ENCODE measurements around the gene RFC4.
A peak's percentile ranks its signal among the peaks of the same experiment; 100 is the strongest.

Gene RFC4

DNA sequence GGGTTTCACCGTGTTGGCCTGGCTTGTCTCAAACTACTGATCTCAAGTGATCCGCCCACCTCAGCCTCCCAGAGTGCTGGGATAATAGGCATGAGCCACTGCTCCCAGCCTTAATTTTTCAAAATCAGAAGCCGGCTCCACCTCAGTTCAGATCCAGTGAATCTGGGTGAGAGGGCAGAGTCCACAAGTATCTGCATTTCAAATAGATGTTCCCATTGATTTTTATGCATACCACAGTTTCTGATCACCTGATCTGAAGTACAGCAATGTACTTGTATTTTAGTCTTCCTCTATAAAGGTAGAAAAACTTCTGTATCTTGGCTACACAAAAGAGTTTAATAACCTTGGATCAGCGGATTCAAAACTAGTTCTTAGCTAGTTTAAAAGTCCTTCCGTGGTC lies 27.1 kb downstream of the RFC4 start:
- peaks cover 19% of the 10 kb centered on the region for H3K36me3 Mint-ChIP-seq (ENCODE audit: insufficient read depth)

DNA sequence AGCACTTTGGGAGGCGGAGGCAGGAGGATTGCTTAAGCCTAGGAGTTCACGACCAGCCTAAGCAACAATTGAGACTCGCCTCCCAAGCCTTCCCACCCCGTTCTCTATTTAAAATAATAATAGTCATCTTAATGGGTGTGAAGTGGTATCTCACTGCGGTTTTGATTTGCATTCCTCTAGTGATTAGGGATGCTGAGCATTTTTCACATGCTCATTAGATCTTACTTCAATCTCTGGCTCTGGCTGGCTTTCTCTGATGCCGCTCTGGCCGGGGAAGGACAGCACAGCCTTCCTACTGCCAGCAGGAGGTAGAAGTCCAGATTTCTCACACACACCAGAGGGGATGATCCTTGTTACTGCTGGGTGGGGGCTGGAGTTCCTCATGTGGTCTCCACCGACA lies 30.3 kb downstream of the RFC4 start:
- no peak overlapping the region for H3K4me3 Mint-ChIP-seq
- DNase-seq (ENCODE audit: low spot score in 2 of 2) (no peak), ATAC-seq (replicated peaks; ENCODE audit: extremely low read depth, poor library complexity, severe bottlenecking) (no peak)
- H3K27me3 Mint-ChIP-seq = no peaks in the 10 kb centered on the region
- no peak overlapping the region for H3K27ac Mint-ChIP-seq (ENCODE audit: low read depth)
- peaks cover 4% of the 10 kb centered on the region for H3K36me3 Mint-ChIP-seq (ENCODE audit: insufficient read depth)
- no peaks in the 10 kb centered on the region for H3K9me3 Mint-ChIP-seq
- peaks cover 13% of the 10 kb centered on the region for H3K4me1 Mint-ChIP-seq

More for the DNA sequence above, 27.1 kb downstream of the RFC4 start:
- H3K27ac Mint-ChIP-seq (ENCODE audit: low read depth) = no peak overlapping the region
- H3K9me3 Mint-ChIP-seq = no peaks in the 10 kb centered on the region
- ATAC-seq (replicated peaks; ENCODE audit: extremely low read depth, poor library complexity, severe bottlenecking) (no peak), DNase-seq (ENCODE audit: low spot score in 2 of 2) (no peak)
- peaks cover 16% of the 10 kb centered on the region for H3K4me1 Mint-ChIP-seq
- no peak overlapping the region for H3K4me3 Mint-ChIP-seq
- no peaks in the 10 kb centered on the region for H3K27me3 Mint-ChIP-seq

DNA sequence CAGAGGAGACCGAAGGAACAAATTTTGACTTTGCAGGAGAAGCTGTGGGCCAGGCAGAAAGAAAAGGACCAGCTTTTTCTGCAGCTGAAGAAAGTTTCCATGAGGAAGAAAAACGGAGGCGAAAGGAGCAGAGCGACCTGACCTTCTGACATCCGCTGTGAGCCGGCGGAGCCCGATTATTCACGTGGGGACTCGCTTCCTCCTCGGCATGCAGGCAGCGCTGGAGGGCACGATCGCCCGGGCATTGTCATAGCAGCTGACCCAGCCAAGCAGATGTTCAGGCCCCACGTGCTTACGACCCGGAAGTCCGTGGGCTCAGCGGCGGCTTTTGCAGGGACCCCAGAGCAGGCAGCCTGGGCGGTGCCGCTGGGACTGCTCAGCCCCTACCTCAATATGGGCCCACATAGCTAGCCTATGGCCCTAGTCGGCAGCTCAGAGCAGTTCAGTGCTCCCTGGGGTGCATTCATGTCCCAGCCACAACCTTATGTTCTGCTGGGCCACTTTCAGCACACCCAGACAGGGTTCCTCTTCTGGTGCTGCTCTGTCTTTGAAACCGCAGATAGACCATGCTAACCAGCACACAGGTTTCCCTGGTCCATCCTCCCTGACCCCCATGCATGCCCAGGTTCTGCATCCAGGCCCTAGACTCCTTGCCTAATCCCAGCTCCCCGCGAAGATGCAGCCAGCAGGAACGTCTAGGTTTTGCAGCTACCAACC lies 33.4 kb downstream of the RFC4 start:
- no peaks in the 10 kb centered on the region for H3K9me3 Mint-ChIP-seq
- DNase-seq (ENCODE audit: low spot score in 2 of 2) (peak; percentile 23 to 31), ATAC-seq (replicated peaks; ENCODE audit: extremely low read depth, poor library complexity, severe bottlenecking) (peak; percentile 81)
- H3K36me3 Mint-ChIP-seq (ENCODE audit: insufficient read depth) = peaks cover 4% of the 10 kb centered on the region
- peaks cover 13% of the 10 kb centered on the region for H3K4me1 Mint-ChIP-seq
- H3K27ac Mint-ChIP-seq (ENCODE audit: low read depth) = peak overlapping the region; percentile 77
- peak overlapping the region; percentile 90 for H3K4me3 Mint-ChIP-seq
- H3K27me3 Mint-ChIP-seq = no peaks in the 10 kb centered on the region

DNA sequence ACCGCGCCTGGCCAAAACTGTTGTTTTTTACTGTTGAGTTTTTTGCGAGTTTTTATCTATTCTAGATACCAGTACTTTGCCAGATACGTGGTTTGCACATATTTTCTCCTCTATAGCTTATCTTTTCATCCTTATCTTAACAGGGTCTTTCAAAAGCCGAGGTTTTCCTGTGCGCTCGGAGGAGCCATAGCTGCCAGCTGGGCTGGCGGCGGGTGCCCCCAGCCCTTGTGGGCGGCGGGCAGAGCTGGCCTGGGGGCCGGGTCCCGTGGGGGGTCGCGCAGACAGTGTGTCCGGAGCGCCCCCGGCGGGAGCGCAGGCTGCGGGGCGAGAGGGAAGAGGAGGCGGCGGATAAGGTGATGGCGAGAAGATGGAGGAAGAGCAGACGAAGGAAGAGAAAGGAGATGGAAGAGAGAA lies 34.0 kb downstream of the RFC4 start:
- Mint-ChIP-seq H3K9me3 (no peaks in the 10 kb centered on the region), H3K36me3 (ENCODE audit: insufficient read depth) (peaks cover 4% of the 10 kb centered on the region), H3K27me3 (no peaks in the 10 kb centered on the region), H3K4me3 (peak overlapping the region; percentile 90), H3K4me1 (peaks cover 13% of the 10 kb centered on the region), H3K27ac (ENCODE audit: low read depth) (peak overlapping the region; percentile 77)
- peak; percentile 30 for ATAC-seq (replicated peaks; ENCODE audit: extremely low read depth, poor library complexity, severe bottlenecking)
- no peak for DNase-seq (ENCODE audit: low spot score in 2 of 2)

DNA sequence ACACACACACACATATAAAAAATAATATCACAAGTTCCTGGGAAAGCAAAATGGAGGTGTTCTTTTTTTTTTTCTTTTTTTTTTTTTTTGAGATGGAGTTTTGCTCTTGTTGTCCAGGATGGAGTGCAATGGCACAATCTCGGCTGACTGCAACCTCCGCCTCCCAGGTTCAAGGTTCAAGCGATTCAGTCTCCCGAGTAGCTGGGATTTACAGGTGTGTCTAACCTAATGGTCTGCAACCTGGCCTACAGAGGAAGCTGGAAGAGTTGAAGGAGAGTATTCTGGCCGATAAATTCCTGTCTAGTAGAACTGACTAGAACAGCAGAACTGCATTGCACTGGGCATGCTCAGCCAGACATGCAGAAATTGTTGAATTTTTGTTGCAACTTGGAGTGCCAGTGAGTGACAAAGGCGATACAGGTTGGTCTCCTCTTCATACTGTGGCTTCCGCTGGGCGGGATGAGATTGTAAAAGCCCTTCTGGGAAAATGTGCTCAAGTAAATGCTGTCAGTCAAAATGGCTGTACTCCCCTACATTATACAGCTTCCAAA lies 45.3 kb downstream of the RFC4 start:
- DNase-seq (ENCODE audit: low spot score in 2 of 2) (no peak), ATAC-seq (replicated peaks; ENCODE audit: extremely low read depth, poor library complexity, severe bottlenecking) (no peak)
- Mint-ChIP-seq H3K27me3 (peaks cover 9% of the 10 kb centered on the region), H3K27ac (ENCODE audit: low read depth) (no peak overlapping the region), H3K36me3 (ENCODE audit: insufficient read depth) (no peaks in the 10 kb centered on the region), H3K9me3 (no peaks in the 10 kb centered on the region), H3K4me3 (no peak overlapping the region), H3K4me1 (no peaks in the 10 kb centered on the region)

DNA sequence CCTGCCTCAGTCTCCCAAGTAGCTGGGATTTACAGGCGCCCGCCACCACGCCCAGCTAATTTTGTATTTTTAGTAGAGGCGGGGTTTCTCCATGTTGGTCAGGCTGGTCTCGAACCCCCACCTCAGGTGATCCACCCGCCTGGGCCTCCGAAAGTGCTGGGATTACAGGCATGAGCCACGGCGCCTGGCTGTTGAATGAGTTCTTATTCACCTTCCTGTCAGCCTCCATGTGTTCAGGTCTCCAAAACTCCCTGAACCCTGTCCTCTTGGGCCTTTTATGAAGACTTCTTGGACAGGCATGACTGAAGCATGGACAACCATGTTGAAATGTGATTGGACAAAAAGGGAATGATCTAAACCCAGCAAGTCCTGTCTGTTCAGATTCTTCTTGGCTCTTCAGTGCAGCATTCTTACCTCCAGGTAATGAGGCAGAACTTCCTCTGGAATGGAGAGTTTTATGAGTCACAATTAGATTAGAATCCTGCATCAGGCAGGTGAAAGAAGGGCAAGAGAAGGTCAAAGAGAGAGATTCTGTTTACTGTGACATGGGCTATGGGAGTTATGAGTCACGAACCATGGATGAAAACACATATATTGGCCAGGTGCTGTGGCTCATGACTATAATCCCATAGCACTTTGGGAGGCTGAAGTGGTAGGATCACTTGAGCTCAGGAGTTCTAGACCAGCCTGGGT lies 46.0 kb downstream of the RFC4 start:
- no peaks in the 10 kb centered on the region for H3K4me1 Mint-ChIP-seq
- H3K27ac Mint-ChIP-seq (ENCODE audit: low read depth) = no peak overlapping the region
- no peaks in the 10 kb centered on the region for H3K9me3 Mint-ChIP-seq
- H3K4me3 Mint-ChIP-seq = no peak overlapping the region
- no peaks in the 10 kb centered on the region for H3K36me3 Mint-ChIP-seq (ENCODE audit: insufficient read depth)
- H3K27me3 Mint-ChIP-seq = peaks cover 9% of the 10 kb centered on the region
- DNase-seq (ENCODE audit: low spot score in 2 of 2) = no peak
- ATAC-seq (replicated peaks; ENCODE audit: extremely low read depth, poor library complexity, severe bottlenecking) = no peak

DNA sequence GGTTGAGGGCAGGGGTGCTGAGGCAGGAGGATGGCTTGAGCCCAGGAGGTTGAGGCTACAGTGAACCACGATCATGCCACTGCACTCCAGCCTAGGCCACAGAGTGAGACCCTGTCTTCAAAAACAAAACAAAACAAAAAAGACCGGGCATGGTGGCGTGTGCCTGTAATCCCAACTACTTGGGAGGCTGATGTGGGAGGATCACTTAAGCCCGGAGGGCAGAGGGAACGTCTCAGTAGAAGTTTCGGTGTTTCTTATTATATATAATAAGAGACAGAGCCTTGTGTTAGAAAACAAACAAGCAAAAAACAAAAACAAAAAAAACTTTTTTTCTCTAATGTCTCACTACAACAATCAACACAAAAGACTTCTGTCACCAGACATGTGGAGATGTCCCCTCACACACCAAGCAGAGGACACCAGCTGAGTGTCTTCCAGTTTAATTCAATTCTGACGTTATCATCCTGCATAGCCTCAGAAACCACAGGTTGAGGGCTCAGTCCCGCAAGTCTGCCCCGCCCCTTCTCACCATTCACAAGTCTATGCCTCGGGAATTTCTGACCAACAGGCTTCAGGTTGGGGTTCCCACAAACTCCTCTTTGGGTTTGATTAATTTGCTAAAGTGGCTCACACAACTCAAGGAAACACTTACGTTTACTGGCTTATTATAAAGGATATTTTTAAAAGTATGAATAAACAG lies 46.9 kb downstream of the RFC4 start:
- Mint-ChIP-seq H3K4me1 (no peaks in the 10 kb centered on the region), H3K27ac (ENCODE audit: low read depth) (no peak overlapping the region), H3K36me3 (ENCODE audit: insufficient read depth) (no peaks in the 10 kb centered on the region), H3K9me3 (no peaks in the 10 kb centered on the region), H3K27me3 (peaks cover 9% of the 10 kb centered on the region), H3K4me3 (no peak overlapping the region)
- ATAC-seq (replicated peaks; ENCODE audit: extremely low read depth, poor library complexity, severe bottlenecking) = no peak
- no peak for DNase-seq (ENCODE audit: low spot score in 2 of 2)

DNA sequence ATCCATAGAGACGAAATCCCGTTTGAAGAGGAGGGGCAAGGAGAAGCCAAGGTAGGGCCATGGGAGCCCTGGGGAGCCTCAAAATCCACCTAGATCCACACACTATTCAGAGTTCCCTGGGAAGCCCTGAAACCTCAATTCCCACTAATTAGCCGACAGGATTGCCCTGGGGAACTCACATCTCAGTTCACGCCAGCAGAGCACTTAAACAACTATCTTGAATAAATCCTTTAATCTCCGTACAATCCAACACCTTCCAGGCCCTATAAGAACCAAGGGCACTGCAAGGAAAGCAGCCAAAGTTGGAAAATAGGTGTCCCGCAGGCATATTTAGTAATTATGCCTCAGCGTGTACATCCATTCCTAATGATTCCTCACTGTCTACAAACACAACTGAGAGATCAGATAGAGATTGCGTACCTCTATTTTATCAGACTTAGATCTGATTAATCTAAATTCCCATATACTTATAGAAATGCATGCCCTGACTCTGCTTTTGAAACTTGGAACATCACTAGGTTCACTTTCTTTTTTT lies 48.5 kb downstream of the RFC4 start:
- H3K4me3 Mint-ChIP-seq = no peak overlapping the region
- no peak for DNase-seq (ENCODE audit: low spot score in 2 of 2)
- no peaks in the 10 kb centered on the region for H3K4me1 Mint-ChIP-seq
- H3K27me3 Mint-ChIP-seq = peaks cover 9% of the 10 kb centered on the region
- ATAC-seq (replicated peaks; ENCODE audit: extremely low read depth, poor library complexity, severe bottlenecking) = no peak
- no peaks in the 10 kb centered on the region for H3K36me3 Mint-ChIP-seq (ENCODE audit: insufficient read depth)
- H3K9me3 Mint-ChIP-seq = no peaks in the 10 kb centered on the region
- H3K27ac Mint-ChIP-seq (ENCODE audit: low read depth) = no peak overlapping the region

DNA sequence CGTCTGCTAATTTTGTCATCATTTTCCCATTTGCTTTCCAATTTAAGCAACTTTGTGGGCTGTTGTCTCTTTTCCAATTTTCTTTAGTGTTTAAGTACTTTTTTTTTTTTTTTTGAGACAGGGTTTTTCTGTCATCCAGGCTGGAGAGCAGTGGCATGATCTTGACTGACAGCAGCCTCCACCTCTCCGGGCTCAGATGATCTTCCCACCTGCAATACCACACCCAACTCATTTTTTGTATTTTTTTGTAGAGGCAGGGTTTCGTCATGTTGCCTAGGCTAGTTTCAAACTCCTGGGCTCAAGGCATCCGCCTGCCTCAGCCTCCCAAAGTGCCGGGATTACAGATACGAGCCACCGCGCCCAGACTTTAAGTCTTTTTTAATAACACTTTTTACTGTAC lies 49.1 kb downstream of the RFC4 start:
- Mint-ChIP-seq H3K36me3 (ENCODE audit: insufficient read depth) (no peaks in the 10 kb centered on the region), H3K27me3 (peaks cover 9% of the 10 kb centered on the region), H3K4me1 (no peaks in the 10 kb centered on the region), H3K4me3 (no peak overlapping the region), H3K27ac (ENCODE audit: low read depth) (no peak overlapping the region), H3K9me3 (no peaks in the 10 kb centered on the region)
- no peak for DNase-seq (ENCODE audit: low spot score in 2 of 2)
- ATAC-seq (replicated peaks; ENCODE audit: extremely low read depth, poor library complexity, severe bottlenecking) = no peak

DNA sequence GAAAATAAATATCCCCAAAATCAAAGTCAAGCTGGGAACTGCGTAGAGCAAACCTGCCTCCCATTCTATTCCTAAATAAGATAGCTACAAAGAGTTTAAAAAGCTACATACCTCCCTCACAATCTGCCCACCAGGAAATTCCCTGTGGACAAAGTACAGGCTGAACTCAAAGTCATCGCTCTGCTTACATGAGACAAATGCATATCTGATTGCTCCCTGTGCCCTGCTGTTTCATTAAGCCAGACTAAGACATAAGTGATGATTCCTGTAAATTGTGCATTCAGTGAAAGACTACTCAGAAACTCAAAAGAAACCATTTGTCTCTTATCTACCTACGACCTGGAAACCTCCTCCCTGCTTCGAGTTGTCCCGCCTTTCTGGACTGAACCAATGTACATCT lies 51.4 kb downstream of the RFC4 start:
- no peaks in the 10 kb centered on the region for H3K36me3 Mint-ChIP-seq (ENCODE audit: insufficient read depth)
- peaks cover 9% of the 10 kb centered on the region for H3K27me3 Mint-ChIP-seq
- H3K27ac Mint-ChIP-seq (ENCODE audit: low read depth) = no peak overlapping the region
- no peak for DNase-seq (ENCODE audit: low spot score in 2 of 2)
- H3K4me3 Mint-ChIP-seq = no peak overlapping the region
- ATAC-seq (replicated peaks; ENCODE audit: extremely low read depth, poor library complexity, severe bottlenecking) = no peak
- no peaks in the 10 kb centered on the region for H3K9me3 Mint-ChIP-seq
- H3K4me1 Mint-ChIP-seq = no peaks in the 10 kb centered on the region

DNA sequence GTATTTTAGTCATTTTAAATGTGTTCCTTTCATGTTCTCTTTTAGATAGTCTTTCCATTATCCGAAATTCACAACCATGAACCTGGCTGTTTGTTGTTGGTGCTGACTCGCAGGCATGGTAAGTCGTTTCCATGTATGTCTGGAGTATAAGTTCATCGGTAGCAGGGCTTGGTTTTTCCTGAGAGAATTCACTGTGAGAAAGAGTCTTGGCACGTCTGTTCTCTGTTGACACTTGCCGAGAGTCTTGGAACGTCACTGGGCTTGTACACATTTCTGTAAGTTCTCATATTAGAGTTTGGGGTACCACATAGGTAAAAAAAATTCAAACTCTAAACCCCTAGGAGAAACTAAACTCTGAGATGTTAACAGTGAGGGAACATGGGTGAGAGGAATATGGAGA lies 52.3 kb downstream of the RFC4 start:
- H3K27ac Mint-ChIP-seq (ENCODE audit: low read depth) = no peak overlapping the region
- no peak for ATAC-seq (replicated peaks; ENCODE audit: extremely low read depth, poor library complexity, severe bottlenecking)
- no peak for DNase-seq (ENCODE audit: low spot score in 2 of 2)

DNA sequence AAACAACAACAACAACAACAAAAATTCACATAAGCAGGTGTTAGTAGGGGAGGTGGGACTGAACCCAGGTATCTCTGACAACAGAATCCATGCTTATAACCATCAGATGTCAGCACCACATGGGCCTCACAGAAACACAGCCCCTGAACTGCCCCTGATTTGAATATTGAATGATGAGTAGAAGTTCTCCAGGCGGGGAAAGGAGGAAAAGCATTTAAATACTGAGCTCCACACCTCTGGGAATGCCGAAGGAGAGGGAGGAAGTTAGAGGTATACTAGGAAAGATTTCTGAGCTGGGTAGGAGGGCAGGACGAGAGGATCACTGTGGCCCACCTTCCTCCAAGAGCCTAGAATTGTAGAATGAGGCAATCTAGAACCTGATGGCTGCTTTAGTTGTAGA lies 54.8 kb downstream of the RFC4 start:
- no peaks in the 10 kb centered on the region for H3K27me3 Mint-ChIP-seq

More for the DNA sequence above, 52.3 kb downstream of the RFC4 start:
- Mint-ChIP-seq H3K36me3 (ENCODE audit: insufficient read depth) (no peaks in the 10 kb centered on the region), H3K9me3 (no peaks in the 10 kb centered on the region), H3K4me1 (no peaks in the 10 kb centered on the region), H3K27me3 (peaks cover 9% of the 10 kb centered on the region), H3K4me3 (no peak overlapping the region)

More for the DNA sequence above, 54.8 kb downstream of the RFC4 start:
- ATAC-seq (replicated peaks; ENCODE audit: extremely low read depth, poor library complexity, severe bottlenecking) (no peak), DNase-seq (ENCODE audit: low spot score in 2 of 2) (no peak)
- no peak overlapping the region for H3K4me3 Mint-ChIP-seq
- H3K27ac Mint-ChIP-seq (ENCODE audit: low read depth) = no peak overlapping the region
- H3K4me1 Mint-ChIP-seq = no peaks in the 10 kb centered on the region
- no peaks in the 10 kb centered on the region for H3K9me3 Mint-ChIP-seq
- H3K36me3 Mint-ChIP-seq (ENCODE audit: insufficient read depth) = no peaks in the 10 kb centered on the region
